Adrenal gland (tissue), 12 donors: ENCODE data around the gene ASTE1. TPM values are rescaled to one million over a fixed set of nuclear protein-coding genes. Genes with fewer than 3 reads are reported as not detected.
"Not testable (repeated sequence)": the region's sequence is repeated elsewhere in the genome, so short reads cannot be mapped to it uniquely, and the experiment has no call there.

Experiments
- DNase-seq, 7 donors: peaks; one replicate each; pipeline ENCODE4 v3.0.0-alpha.2; 2019 to 2020
- H3K27ac ChIP-seq, 5 donors: fragments of 200-600 bp; sonication (generic) in 4 of 5; 1 replicate in 3 of 5; 2 replicates in 2 of 5; pipeline versions ENCODE4 v1.5.1 to v1.8.0; 2016 to 2020; ENCODE audit warnings: mild to moderate bottlenecking in 1 of 5
- H3K27me3 ChIP-seq: fragments of 200-600 bp; 2 replicates; pipeline ENCODE4 v1.8.0; 2021
- H3K36me3 ChIP-seq, 2 donors: fragments of 200-600 bp; replicated peaks in 1 of 2; 1 replicate in 1 of 2; 2 replicates in 1 of 2; pipeline versions ENCODE4 v1.5.1 to v1.8.0; 2018 to 2022
- H3K4me1 ChIP-seq, 2 donors: fragments of 200-600 bp; replicated peaks in 1 of 2; 1 replicate in 1 of 2; 2 replicates in 1 of 2; pipeline versions ENCODE4 v1.5.1 to v1.8.0; 2018 to 2021
- H3K4me3 ChIP-seq, 4 donors: fragments of 200-600 bp; sonication (generic) in 3 of 4; one replicate each; pipeline ENCODE4 v1.5.1; 2016 to 2018
- H3K9me3 ChIP-seq, 3 donors: fragments of 200-600 bp; sonication (generic) in 1 of 3; replicated peaks in 1 of 3; 1 replicate in 2 of 3; 2 replicates in 1 of 3; pipeline versions ENCODE4 v1.5.1 to v1.8.0; 2016 to 2021
- POLR2A ChIP-seq, 2 donors: fragments of 450-650 bp; IDR thresholded peaks; one replicate each; pipeline ENCODE4 v1.6.1; 2017; ENCODE audit warnings: antibody characterized with exemption in 2 of 2, mild to moderate bottlenecking in 2 of 2, moderate library complexity in 1 of 2
- WGBS, 4 donors: extraction: QIAGEN DNeasy Blood & Tissue Kit in 2 of 4; methylation state at CpG; one replicate each; pipeline versions ENCODE4 v1.1.5 to v1.1.7; 2013 to 2017; 5-methylcytosine and 5-hydroxymethylcytosine counted together
- intact Hi-C, 2 donors: fragments of 100-400 bp; cut with DNase I; formaldehyde crosslinking; loops; one replicate each; pipeline versions ENCODE4 v1.14.1 to v1.15.0; 2022 to 2023
- polyA plus RNA-seq, 3 donors: library from polyadenylated mRNA; stranded (reverse); fragments of 200-250 nt in 2 of 3; fragments of 350-450 nt in 1 of 3; fragmentation: Illumina TruSeq in 1 of 3; extraction: RNeasy Lipid Tissue Mini Kit (QIAGEN cat#74804) in 1 of 3; gene quantifications; one replicate each; pipeline ENCODE4 v1.2.3, GENCODE V29; 2013 to 2014
- total RNA-seq, 9 donors: library from RNA; depleted of rRNA in 4 of 9; stranded (reverse); fragments of >200 nt in 4 of 9; fragments of 120-200 nt in 1 of 9; fragmentation: NEBNext Ultra II Directional in 1 of 9; extraction: Animal tissue kit (Norgen Biotek cat#: 25700) in 1 of 9; gene quantifications; one replicate each; pipeline versions ENCODE4 v1.1.0 to v1.2.4, GENCODE V29; 2013 to 2023
- TF ChIP-seq, protein P1 (sequence below), 6 experiments: fragments of 450-650 bp in 4 of 6; fragments of 200-600 bp in 2 of 6; sonication (generic) in 1 of 6; IDR thresholded peaks; 1 replicate in 5 of 6; 2 replicates in 1 of 6; pipeline versions ENCODE4 v1.5.1 to v1.8.0; 2016 to 2021; ENCODE audit warnings: antibody characterized with exemption in 6 of 6, mild to moderate bottlenecking in 2 of 6, moderate library complexity in 1 of 6
- donor health status: healthy with polysubstance abuse.
- donor health status: Bipolar disorder and iron deficiency.
- donor health status: DM: yes; HTN: yes; CAD: no.
- donor health status: DM: no; HTN: no; CAD: no.
- donor health status: DM: no; HTN: no; CAD: no.
- donor health status: DM: yes; HTN: yes; CAD: no.

Gene ASTE1
- total and polyA plus RNA-seq, 12 donors, result 1.8 to 8.7 (median 6.1) TPM

DNA sequence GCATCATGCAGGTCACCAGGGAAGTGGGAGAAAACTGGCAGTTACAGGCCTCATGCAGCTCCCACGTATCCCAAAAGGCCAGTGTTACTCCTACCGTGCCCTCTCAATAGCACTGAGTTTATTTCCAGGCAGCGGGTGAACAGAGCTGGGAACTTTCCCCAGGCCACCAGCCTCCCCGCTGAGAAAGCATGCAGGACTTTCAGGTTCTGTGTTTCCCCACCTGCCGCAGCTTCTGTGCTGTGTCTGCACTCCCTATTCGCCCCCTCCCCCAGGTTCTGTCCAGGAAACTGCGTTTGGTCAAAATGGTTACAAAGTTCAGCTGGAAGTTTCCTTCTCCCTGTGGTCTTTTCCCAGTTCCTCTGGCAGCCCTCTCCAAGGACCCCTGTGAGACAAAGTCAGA, 21.4 kb upstream of the ASTE1 start:
- WGBS, 4 donors, result 89 to 93% (median 92%) methylated on average over 5 to 7 of the region's 7 CpGs

DNA sequence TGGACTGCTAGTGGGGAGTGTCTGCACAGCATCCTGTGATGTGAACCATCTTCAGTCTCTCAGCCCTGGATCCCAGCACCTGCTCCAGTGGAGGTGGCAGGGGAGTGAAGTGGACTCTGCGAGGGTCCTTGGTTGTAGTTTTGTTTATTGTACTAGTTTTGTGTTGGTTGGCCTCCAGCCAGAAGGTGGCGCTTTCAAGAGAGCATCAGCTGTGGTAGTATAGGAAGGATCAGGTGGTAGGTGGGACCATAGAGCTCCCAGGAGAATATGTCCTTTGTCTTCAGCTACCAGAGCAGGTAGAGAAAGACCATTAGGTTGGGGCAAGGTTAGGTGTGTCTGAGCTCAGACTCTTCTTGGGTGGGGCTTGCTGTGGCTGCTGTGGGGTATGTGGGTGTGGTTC, 21.0 kb upstream of the ASTE1 start:
- intact Hi-C loops, result no loop called here
- DNase-seq, result no peak
- Histone ChIP-seq H3K36me3 (no peaks in the 10 kb centered on the region), H3K27me3 (no peaks in the 10 kb centered on the region), H3K4me3 (no peak overlapping the region), H3K9me3 (no peaks in the 10 kb centered on the region), H3K27ac (no peak overlapping the region), H3K4me1 (no peaks in the 10 kb centered on the region)
- TF ChIP-seq, protein P1, sequence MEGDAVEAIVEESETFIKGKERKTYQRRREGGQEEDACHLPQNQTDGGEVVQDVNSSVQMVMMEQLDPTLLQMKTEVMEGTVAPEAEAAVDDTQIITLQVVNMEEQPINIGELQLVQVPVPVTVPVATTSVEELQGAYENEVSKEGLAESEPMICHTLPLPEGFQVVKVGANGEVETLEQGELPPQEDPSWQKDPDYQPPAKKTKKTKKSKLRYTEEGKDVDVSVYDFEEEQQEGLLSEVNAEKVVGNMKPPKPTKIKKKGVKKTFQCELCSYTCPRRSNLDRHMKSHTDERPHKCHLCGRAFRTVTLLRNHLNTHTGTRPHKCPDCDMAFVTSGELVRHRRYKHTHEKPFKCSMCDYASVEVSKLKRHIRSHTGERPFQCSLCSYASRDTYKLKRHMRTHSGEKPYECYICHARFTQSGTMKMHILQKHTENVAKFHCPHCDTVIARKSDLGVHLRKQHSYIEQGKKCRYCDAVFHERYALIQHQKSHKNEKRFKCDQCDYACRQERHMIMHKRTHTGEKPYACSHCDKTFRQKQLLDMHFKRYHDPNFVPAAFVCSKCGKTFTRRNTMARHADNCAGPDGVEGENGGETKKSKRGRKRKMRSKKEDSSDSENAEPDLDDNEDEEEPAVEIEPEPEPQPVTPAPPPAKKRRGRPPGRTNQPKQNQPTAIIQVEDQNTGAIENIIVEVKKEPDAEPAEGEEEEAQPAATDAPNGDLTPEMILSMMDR (IDR thresholded peaks at IDR 0.05), result no peak
- no peak for TF ChIP-seq POLR2A (IDR thresholded peaks at IDR 0.05)
- 96 to 100% (median 98%) methylated on average over 2 of the region's 2 CpGs for WGBS, 4 donors

More for the DNA sequence above, 21.4 kb upstream of the ASTE1 start:
- no peaks in the 10 kb centered on the region for H3K9me3 ChIP-seq
- intact Hi-C loops, result no loop called here
- no peaks in the 10 kb centered on the region for H3K36me3 ChIP-seq
- H3K4me1 ChIP-seq, result no peaks in the 10 kb centered on the region
- H3K27me3 ChIP-seq, result no peaks in the 10 kb centered on the region
- H3K4me3 ChIP-seq, result no peak overlapping the region
- DNase-seq, result no peak
- H3K27ac ChIP-seq, result no peak overlapping the region
- TF ChIP-seq, protein P1 (IDR thresholded peaks at IDR 0.05), result no peak
- no peak for TF ChIP-seq POLR2A (IDR thresholded peaks at IDR 0.05)

DNA sequence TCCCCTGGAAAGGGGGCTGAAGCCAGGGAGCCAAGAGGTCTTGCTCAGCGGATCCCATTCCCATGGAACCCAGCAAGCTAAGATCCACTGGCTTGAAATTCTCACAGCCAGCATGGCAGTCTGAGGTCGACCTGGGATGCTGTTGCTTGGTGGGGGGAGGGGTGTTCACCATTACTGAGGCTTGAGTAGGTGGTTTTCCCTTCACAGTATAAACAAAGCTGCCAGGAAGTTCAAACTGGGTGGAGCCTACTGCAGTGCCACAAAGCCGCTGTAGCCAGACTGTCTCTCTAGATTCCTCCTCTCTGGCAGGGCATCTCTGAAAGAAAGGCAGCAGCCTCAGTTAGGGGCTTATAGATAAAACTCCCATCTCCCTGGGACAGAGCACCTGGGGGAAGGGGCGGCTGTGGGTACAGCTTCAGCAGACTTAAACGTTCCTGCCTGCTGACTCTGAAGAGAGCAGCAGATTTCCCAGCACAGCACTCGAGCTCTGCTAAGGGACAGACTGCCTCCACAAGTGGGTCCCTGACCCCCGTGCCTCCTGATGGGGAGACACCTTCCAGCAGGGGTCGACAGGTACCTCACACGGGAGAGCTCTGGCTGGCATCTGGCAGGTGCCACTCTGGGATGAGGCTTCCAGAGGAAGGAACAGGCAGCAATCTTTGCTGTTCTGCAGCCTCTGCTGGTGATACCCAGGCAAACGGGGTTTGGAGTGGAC, 15.8 kb upstream of the ASTE1 start:
- DNase-seq, H3K4me3 ChIP-seq, H3K9me3 ChIP-seq, H3K27ac ChIP-seq, H3K27me3 ChIP-seq, H3K4me1 ChIP-seq, H3K36me3 ChIP-seq, intact Hi-C loops: not testable (repeated sequence)
- WGBS, 4 donors, result 79 to 82% (median 81%) methylated on average over 8 to 10 of the region's 10 CpGs

GRCh38 chr3:131038326-131038725, 11.7 kb upstream of the ASTE1 start:
- Histone ChIP-seq H3K9me3 (no peaks in the 10 kb centered on the region), H3K27ac (no peak overlapping the region), H3K36me3 (no peaks in the 10 kb centered on the region), H3K4me1 (peaks cover 6 to 9% of the 10 kb centered on the region in 2 donors), H3K27me3 (no peaks in the 10 kb centered on the region), H3K4me3 (no peak overlapping the region)
- 56 to 88% (median 86%) methylated on average over 2 of the region's 2 CpGs for WGBS, 4 donors
- intact Hi-C loops, result loop anchor here in 1 of 2 donors (10.0 kb wide), 1 partner anchor 326 kb away; no protein-coding TSS in a partner anchor
- TF ChIP-seq, protein P1 (IDR thresholded peaks at IDR 0.05), result no peak
- no peak for TF ChIP-seq POLR2A (IDR thresholded peaks at IDR 0.05)
- no peak for DNase-seq

GRCh38 chr3:131036986-131037385, 10.4 kb upstream of the ASTE1 start:
- WGBS, 4 donors, result 71 to 82% (median 82%) methylated on average over 5 of the region's 5 CpGs
- intact Hi-C loops, result loop anchor here in 1 of 2 donors (10.0 kb wide), 1 partner anchor 328 kb away; no protein-coding TSS in a partner anchor
- no peak for DNase-seq
- Histone ChIP-seq H3K27me3 (no peaks in the 10 kb centered on the region), H3K4me1 (peaks cover 6 to 9% of the 10 kb centered on the region in 2 donors), H3K4me3 (no peak overlapping the region), H3K9me3 (no peaks in the 10 kb centered on the region), H3K36me3 (no peaks in the 10 kb centered on the region), H3K27ac (no peak overlapping the region)
- TF ChIP-seq, protein P1 (IDR thresholded peaks at IDR 0.05), result no peak
- TF ChIP-seq POLR2A (IDR thresholded peaks at IDR 0.05), result no peak
